ENCODE results near the gene ENTPD1.
"Not testable (repeated sequence)": the region's sequence is repeated elsewhere in the genome, so short reads cannot be mapped to it uniquely, and the experiment has no call there.

ENTPD1 gene

GRCh38 chr10:95873651-95874050, 117.7 kb downstream of the ENTPD1 start:
- no peak overlapping the region for H3K4me3 ChIP-seq (IDR thresholded peaks at IDR 0.05; ENCODE audit: insufficient read depth, low read depth, low read length)
- H3K27ac ChIP-seq: no peak overlapping the region
- H3K9ac ChIP-seq: no peak overlapping the region
- H3K4me1 ChIP-seq (ENCODE audit: low read depth, poor library complexity, severe bottlenecking): no peaks in the 10 kb centered on the region
- no peaks in the 10 kb centered on the region for H3K36me3 ChIP-seq (ENCODE audit: insufficient read depth)
- TF ChIP-seq CTCF (conservative IDR thresholded peaks at IDR 0.05; ENCODE audit: low read depth, low read length): no peak
- H3K27me3 ChIP-seq (ENCODE audit: insufficient read depth, low read depth): no peaks in the 10 kb centered on the region
- H3K4me2 ChIP-seq: no peak overlapping the region
- H3K79me2 ChIP-seq (ENCODE audit: insufficient read depth, low read depth): no peaks in the 10 kb centered on the region
- no peaks in the 10 kb centered on the region for H4K20me1 ChIP-seq (ENCODE audit: insufficient read depth)
- no peak overlapping the region for H2AFZ ChIP-seq (ENCODE audit: low read depth)

GRCh38 chr10:95874783-95875182, 118.8 kb downstream of the ENTPD1 start:
- not testable (repeated sequence) for H3K27me3 ChIP-seq (ENCODE audit: insufficient read depth, low read depth); H3K4me2 ChIP-seq; H4K20me1 ChIP-seq (ENCODE audit: insufficient read depth); H3K79me2 ChIP-seq (ENCODE audit: insufficient read depth, low read depth); H3K36me3 ChIP-seq (ENCODE audit: insufficient read depth); H2AFZ ChIP-seq (ENCODE audit: low read depth); H3K4me3 ChIP-seq (IDR thresholded peaks at IDR 0.05; ENCODE audit: insufficient read depth, low read depth, low read length); H3K9ac ChIP-seq; H3K27ac ChIP-seq; H3K4me1 ChIP-seq (ENCODE audit: low read depth, poor library complexity, severe bottlenecking)

DNA sequence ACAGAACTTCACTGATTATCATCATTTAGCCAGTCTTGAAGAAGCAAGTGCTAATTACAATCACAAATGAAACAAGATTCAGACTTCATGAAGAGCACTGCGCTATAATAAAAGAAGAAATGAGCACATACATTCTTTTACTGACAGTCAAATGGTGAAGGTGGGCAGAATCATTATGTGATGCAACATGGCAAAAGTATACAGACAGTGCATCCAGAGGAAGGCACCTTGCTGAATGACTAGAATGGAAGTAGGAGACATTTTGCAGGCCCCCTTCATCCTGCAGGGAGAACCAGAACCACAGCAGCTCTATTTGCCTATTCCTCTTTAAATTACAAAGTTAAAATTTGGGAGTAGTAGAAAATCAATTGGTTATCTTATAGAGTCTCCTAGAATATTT, 120.8 kb downstream of the ENTPD1 start:
- TF ChIP-seq CTCF (conservative IDR thresholded peaks at IDR 0.05; ENCODE audit: low read depth, low read length): no peak
- Histone ChIP-seq H3K27me3 (ENCODE audit: insufficient read depth, low read depth) (no peaks in the 10 kb centered on the region), H3K36me3 (ENCODE audit: insufficient read depth) (no peaks in the 10 kb centered on the region)

DNA sequence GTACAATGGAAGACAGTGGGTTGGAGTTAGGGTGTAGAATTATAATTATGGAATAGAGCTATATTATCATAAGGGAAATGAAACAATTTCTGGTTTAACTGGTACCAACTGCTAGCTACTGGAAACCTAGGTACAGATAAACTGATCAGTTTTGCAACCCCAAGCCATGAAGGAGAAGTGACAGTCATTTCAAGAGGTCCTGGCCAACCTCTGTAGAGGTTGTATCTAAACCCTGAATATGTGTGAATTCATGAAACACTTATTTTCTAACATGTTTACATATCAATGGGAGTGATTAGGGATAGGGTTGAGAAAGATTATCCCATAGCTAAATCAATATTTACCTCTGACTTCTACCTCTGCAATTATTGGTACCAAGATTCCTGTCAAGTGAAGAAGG, 121.9 kb downstream of the ENTPD1 start:
- Histone ChIP-seq H3K4me1 (ENCODE audit: low read depth, poor library complexity, severe bottlenecking) (no peaks in the 10 kb centered on the region), H3K27ac (no peak overlapping the region), H3K27me3 (ENCODE audit: insufficient read depth, low read depth) (no peaks in the 10 kb centered on the region), H3K4me2 (no peak overlapping the region), H2AFZ (ENCODE audit: low read depth) (no peak overlapping the region), H3K4me3 (IDR thresholded peaks at IDR 0.05; ENCODE audit: insufficient read depth, low read depth, low read length) (no peak overlapping the region), H3K9ac (no peak overlapping the region), H3K79me2 (ENCODE audit: insufficient read depth, low read depth) (no peaks in the 10 kb centered on the region), H3K36me3 (ENCODE audit: insufficient read depth) (no peaks in the 10 kb centered on the region), H4K20me1 (ENCODE audit: insufficient read depth) (no peaks in the 10 kb centered on the region)
- TF ChIP-seq CTCF (conservative IDR thresholded peaks at IDR 0.05; ENCODE audit: low read depth, low read length): no peak

More for the DNA sequence above, 120.8 kb downstream of the ENTPD1 start:
- no peak overlapping the region for H2AFZ ChIP-seq (ENCODE audit: low read depth)
- no peak overlapping the region for H3K4me3 ChIP-seq (IDR thresholded peaks at IDR 0.05; ENCODE audit: insufficient read depth, low read depth, low read length)
- no peaks in the 10 kb centered on the region for H4K20me1 ChIP-seq (ENCODE audit: insufficient read depth)
- H3K4me1 ChIP-seq (ENCODE audit: low read depth, poor library complexity, severe bottlenecking): no peaks in the 10 kb centered on the region
- H3K9ac ChIP-seq: no peak overlapping the region
- no peak overlapping the region for H3K4me2 ChIP-seq
- no peaks in the 10 kb centered on the region for H3K79me2 ChIP-seq (ENCODE audit: insufficient read depth, low read depth)
- no peak overlapping the region for H3K27ac ChIP-seq

DNA sequence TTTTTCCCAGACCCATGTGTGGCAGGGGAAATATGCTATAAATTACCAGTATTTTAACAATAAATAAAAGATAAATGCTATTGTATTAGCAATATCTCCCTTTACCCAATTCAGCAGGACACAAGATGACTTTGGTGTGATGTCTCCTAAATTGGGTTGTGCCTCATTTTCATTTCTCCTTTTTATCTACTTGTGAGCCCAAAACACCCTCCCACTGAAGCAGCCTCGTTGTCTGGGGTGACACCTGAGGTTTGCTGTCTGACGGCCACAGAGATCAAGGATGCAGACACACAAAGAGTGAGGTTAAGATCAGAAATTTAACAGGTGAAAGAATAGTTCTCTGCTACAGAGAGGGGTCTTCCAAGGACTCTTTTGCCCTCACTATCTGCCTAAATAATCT, 124.7 kb downstream of the ENTPD1 start:
- Histone ChIP-seq H3K4me1 (ENCODE audit: low read depth, poor library complexity, severe bottlenecking) (no peaks in the 10 kb centered on the region), H4K20me1 (ENCODE audit: insufficient read depth) (no peaks in the 10 kb centered on the region), H3K79me2 (ENCODE audit: insufficient read depth, low read depth) (no peaks in the 10 kb centered on the region), H3K4me2 (no peak overlapping the region), H3K27ac (no peak overlapping the region), H3K4me3 (IDR thresholded peaks at IDR 0.05; ENCODE audit: insufficient read depth, low read depth, low read length) (no peak overlapping the region), H3K27me3 (ENCODE audit: insufficient read depth, low read depth) (no peaks in the 10 kb centered on the region), H3K36me3 (ENCODE audit: insufficient read depth) (no peaks in the 10 kb centered on the region), H3K9ac (no peak overlapping the region), H2AFZ (ENCODE audit: low read depth) (no peak overlapping the region)
- TF ChIP-seq CTCF (conservative IDR thresholded peaks at IDR 0.05; ENCODE audit: low read depth, low read length): no peak
